DND-41 (cell line): ENCODE results near the gene KRT72.
"Not testable (repeated sequence)": the region's sequence is repeated elsewhere in the genome, so short reads cannot be mapped to it uniquely, and the experiment has no call there.

Source experiments
- ATAC-seq: fragments of 200-7000 bp; cut with Tn5 transposase; 3 replicates; pipeline ENCODE4 v1.9.1; 2021; ENCODE audit warnings: low read depth; ENCODE audit not compliant: insufficient read depth
- DNase-seq: peaks from one replicate; pipeline ENCODE4 v3.0.0-alpha.2; 2020
- H2AFZ ChIP-seq: 2 replicates; pipeline ENCODE4 v1.6.0; 2012; ENCODE audit warnings: low read depth, low read length
- H3K27ac ChIP-seq: 2 replicates; pipeline ENCODE4 v1.5.1; 2012; ENCODE audit warnings: low read length, inconsistent platforms
- H3K27me3 ChIP-seq: fragments of 200-600 bp; sonication (generic); 2 replicates; pipeline ENCODE4 v1.6.0; 2012; ENCODE audit warnings: low read length, mild to moderate bottlenecking, inconsistent platforms; ENCODE audit not compliant: insufficient read depth, poor library complexity
- H3K36me3 ChIP-seq: 2 replicates; pipeline ENCODE4 v1.5.1; 2012; ENCODE audit warnings: low read length, inconsistent platforms; ENCODE audit not compliant: insufficient read depth
- H3K4me1 ChIP-seq: 2 replicates; pipeline ENCODE4 v1.5.1; 2012; ENCODE audit warnings: mild to moderate bottlenecking, low read length; ENCODE audit not compliant: insufficient read depth
- H3K4me2 ChIP-seq: 2 replicates; pipeline ENCODE4 v1.6.0; 2012; ENCODE audit warnings: mild to moderate bottlenecking, moderate library complexity, low read length, inconsistent platforms; ENCODE audit not compliant: insufficient read depth
- H3K4me3 ChIP-seq, 2 experiments: fragments of 200-600 bp in 1 of 2; shearing (Covaris generic) in 1 of 2; 2 replicates each; pipeline ENCODE4 v1.5.1; 2012 to 2016; ENCODE audit warnings: inconsistent platforms in 2 of 2, low read length in 2 of 2, mild to moderate bottlenecking in 2 of 2, low read depth in 1 of 2, moderate library complexity in 1 of 2
- H3K79me2 ChIP-seq: 2 replicates; pipeline ENCODE4 v1.6.0; 2012; ENCODE audit warnings: low read length, inconsistent platforms; ENCODE audit not compliant: insufficient read depth
- H3K9ac ChIP-seq: 2 replicates; pipeline ENCODE4 v1.6.0; 2012; ENCODE audit warnings: low read depth, mild to moderate bottlenecking, inconsistent platforms, low read length, moderate library complexity
- H3K9me3 ChIP-seq: 2 replicates; pipeline ENCODE4 v1.5.1; 2012; ENCODE audit warnings: low read length, moderate library complexity, mild to moderate bottlenecking, inconsistent platforms; ENCODE audit not compliant: insufficient read depth, severe bottlenecking
- H4K20me1 ChIP-seq: 2 replicates; pipeline ENCODE4 v1.6.0; 2012; ENCODE audit warnings: low read length; ENCODE audit not compliant: insufficient read depth
- EZH2 ChIP-seq: IDR thresholded peaks from 3 replicates; pipeline ENCODE4 v1.6.1; 2012; ENCODE audit warnings: borderline replicate concordance, low read depth, mild to moderate bottlenecking, moderate library complexity, low read length, inconsistent platforms; ENCODE audit not compliant: severe bottlenecking
- TF ChIP-seq, protein P1 (sequence below): IDR thresholded peaks from 2 replicates; pipeline ENCODE4 v1.5.1; 2012; ENCODE audit warnings: borderline replicate concordance, low read length, moderate library complexity, mild to moderate bottlenecking; ENCODE audit not compliant: poor library complexity, severe bottlenecking; ENCODE audit errors: extremely low read depth

KRT72 gene

DNA sequence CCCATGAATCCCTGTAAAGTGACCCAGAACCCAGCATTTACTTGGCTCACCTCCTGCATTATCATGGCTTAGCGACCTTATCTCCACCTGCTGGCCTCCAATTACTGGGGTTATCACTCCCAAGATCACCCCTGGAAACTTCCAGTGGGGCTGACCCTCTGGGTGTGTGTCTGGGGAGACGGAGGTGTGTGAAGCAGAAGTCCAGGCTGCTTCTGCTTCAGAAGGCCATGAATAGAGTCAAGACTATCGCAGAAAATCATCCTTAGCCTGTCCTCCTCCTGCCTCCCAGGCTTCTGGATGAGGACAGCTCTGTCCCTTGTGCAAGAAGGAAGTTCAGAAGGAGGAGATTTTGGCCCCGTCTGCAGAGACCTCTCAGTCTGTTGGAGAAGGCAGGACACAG, 408 bp upstream of the KRT72 start:
- H3K4me3 ChIP-seq, result no peak overlapping the region
- H2AFZ ChIP-seq, result no peak overlapping the region
- no peaks in the 10 kb centered on the region for H3K4me1 ChIP-seq
- peaks cover 21% of the 10 kb centered on the region for H3K27me3 ChIP-seq
- H3K4me2 ChIP-seq, result no peak overlapping the region
- TF ChIP-seq EZH2, result no peak
- TF ChIP-seq, protein P1, sequence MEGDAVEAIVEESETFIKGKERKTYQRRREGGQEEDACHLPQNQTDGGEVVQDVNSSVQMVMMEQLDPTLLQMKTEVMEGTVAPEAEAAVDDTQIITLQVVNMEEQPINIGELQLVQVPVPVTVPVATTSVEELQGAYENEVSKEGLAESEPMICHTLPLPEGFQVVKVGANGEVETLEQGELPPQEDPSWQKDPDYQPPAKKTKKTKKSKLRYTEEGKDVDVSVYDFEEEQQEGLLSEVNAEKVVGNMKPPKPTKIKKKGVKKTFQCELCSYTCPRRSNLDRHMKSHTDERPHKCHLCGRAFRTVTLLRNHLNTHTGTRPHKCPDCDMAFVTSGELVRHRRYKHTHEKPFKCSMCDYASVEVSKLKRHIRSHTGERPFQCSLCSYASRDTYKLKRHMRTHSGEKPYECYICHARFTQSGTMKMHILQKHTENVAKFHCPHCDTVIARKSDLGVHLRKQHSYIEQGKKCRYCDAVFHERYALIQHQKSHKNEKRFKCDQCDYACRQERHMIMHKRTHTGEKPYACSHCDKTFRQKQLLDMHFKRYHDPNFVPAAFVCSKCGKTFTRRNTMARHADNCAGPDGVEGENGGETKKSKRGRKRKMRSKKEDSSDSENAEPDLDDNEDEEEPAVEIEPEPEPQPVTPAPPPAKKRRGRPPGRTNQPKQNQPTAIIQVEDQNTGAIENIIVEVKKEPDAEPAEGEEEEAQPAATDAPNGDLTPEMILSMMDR, result no peak
- no peak overlapping the region for H3K27ac ChIP-seq
- H3K9ac ChIP-seq, result no peak overlapping the region
- H3K36me3 ChIP-seq, result no peaks in the 10 kb centered on the region
- H3K9me3 ChIP-seq, result no peaks in the 10 kb centered on the region
- no peaks in the 10 kb centered on the region for H3K79me2 ChIP-seq
- no peak for DNase-seq
- ATAC-seq, result no peak
- no peaks in the 10 kb centered on the region; the same call in 1 of the 2 replicates for H4K20me1 ChIP-seq

DNA sequence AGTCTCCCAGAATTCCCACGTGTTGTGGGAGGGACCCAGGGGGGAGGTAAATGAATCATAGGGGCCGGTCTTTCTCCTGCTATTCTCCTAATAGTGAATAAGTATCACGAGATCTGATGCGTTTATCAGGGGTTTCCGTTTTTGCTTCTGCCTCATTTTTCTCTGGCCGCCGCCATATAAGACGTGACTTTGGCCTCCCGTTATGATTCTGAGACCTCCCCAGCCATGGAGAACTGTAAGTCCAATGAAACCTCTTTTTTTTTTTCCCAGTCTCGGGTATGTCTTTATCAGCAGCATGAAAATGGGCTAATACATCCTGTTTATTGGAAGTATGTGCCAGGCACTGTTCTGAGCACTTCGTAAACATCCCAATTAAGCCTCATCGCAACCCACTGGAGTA, 788 bp downstream of the KRT72 start:
- TF ChIP-seq, protein P1, result no peak
- TF ChIP-seq EZH2, result no peak
- no peak overlapping the region for H3K27ac ChIP-seq

DNA sequence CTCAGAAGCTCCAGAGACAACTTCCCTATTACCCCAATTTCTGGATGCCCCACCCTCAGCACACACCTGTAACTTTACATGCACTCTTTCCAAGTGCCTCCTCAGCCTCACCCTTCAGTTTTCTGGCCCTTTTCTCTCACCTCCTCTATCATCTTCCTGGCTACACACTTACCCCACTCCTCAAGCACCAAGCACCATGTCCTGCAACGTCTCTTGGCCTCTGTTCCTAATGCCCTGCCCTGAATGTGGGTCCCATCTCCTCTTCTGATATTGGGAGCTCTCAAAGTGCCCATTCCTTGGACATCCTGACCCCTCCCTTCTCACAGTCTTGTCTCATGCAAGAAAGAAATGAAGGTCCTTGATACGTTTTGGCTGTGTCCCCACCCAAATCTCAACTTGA, 1.2 kb downstream of the KRT72 start:
- no peak for TF ChIP-seq EZH2
- TF ChIP-seq, protein P1, result no peak
- Histone ChIP-seq H3K4me3 (no peak overlapping the region), H3K4me2 (no peak overlapping the region), H2AFZ (no peak overlapping the region), H3K9ac (no peak overlapping the region), H3K79me2 (no peaks in the 10 kb centered on the region), H3K9me3 (no peaks in the 10 kb centered on the region), H3K27ac (no peak overlapping the region), H3K4me1 (no peaks in the 10 kb centered on the region), H3K27me3 (peaks cover 18% of the 10 kb centered on the region), H4K20me1 (no peaks in the 10 kb centered on the region; the same call in 1 of the 2 replicates), H3K36me3 (no peaks in the 10 kb centered on the region)
- no peak for DNase-seq
- ATAC-seq, result no peak

More for the DNA sequence above, 788 bp downstream of the KRT72 start:
- H3K27me3 ChIP-seq, result peaks cover 18% of the 10 kb centered on the region
- H3K79me2 ChIP-seq, result no peaks in the 10 kb centered on the region
- H3K9me3 ChIP-seq, result no peaks in the 10 kb centered on the region
- H3K9ac ChIP-seq, result no peak overlapping the region
- no peak overlapping the region for H3K4me2 ChIP-seq
- no peak for DNase-seq
- ATAC-seq, result no peak
- no peak overlapping the region for H3K4me3 ChIP-seq
- no peaks in the 10 kb centered on the region; the same call in 1 of the 2 replicates for H4K20me1 ChIP-seq
- no peaks in the 10 kb centered on the region for H3K36me3 ChIP-seq
- H2AFZ ChIP-seq, result no peak overlapping the region
- H3K4me1 ChIP-seq, result no peaks in the 10 kb centered on the region

DNA sequence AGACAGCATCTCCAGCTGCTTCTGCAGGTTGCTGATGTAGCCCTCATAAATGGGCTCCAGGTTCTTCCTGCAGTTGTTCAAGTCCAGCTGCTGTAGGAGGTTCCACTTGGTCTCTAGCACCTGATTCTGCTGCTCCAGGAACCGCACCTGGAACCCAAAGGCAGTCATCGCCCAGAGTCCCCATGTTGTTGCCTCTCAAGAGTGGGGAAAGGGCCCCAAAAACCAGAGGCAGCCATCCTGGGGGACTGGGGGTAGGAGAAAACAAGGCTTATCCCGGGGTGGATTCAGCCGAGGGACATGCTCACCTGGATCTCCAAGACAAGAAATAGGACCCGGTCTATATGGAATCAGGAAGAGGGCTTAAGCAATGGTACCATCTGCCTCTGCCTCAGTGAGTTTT, 2.3 kb downstream of the KRT72 start:
- no peak overlapping the region for H3K4me3 ChIP-seq
- H3K4me1 ChIP-seq, result no peaks in the 10 kb centered on the region
- ATAC-seq (no peak), DNase-seq (no peak)
- H3K4me2 ChIP-seq, result no peak overlapping the region
- no peak overlapping the region for H3K9ac ChIP-seq
- TF ChIP-seq, protein P1, result no peak
- TF ChIP-seq EZH2, result no peak
- H3K9me3 ChIP-seq, result no peaks in the 10 kb centered on the region
- no peak overlapping the region for H2AFZ ChIP-seq
- no peaks in the 10 kb centered on the region; the same call in 1 of the 2 replicates for H4K20me1 ChIP-seq
- no peaks in the 10 kb centered on the region for H3K36me3 ChIP-seq
- H3K27ac ChIP-seq, result no peak overlapping the region
- H3K27me3 ChIP-seq, result peaks cover 15% of the 10 kb centered on the region
- H3K79me2 ChIP-seq, result no peaks in the 10 kb centered on the region

DNA sequence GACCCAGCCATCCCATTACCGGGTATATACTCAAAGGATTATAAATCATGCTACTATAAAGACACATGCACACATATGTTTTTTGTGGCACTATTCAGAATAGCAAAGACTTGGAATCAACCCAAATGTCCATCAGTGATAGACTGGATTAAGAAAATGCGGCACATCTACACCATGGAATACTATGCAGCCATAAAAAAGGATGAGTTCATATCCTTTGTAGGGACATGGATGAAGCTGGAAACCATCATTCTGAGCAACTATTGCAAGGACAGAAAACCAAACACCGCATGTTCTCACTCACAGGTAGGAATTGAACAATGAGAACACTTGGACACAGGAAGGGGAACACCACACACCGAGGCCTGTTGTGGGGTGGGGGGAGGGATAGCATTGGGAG, 7.0 kb downstream of the KRT72 start:
- ATAC-seq, H3K27me3 ChIP-seq, H3K9ac ChIP-seq, H3K36me3 ChIP-seq, DNase-seq, H3K27ac ChIP-seq, H4K20me1 ChIP-seq, H3K79me2 ChIP-seq, H3K9me3 ChIP-seq, H3K4me1 ChIP-seq, H3K4me2 ChIP-seq, H2AFZ ChIP-seq, H3K4me3 ChIP-seq: not testable (repeated sequence)
